Measurements from ENCODE around the gene KIRREL3. TPM values are rescaled to one million over a fixed set of nuclear protein-coding genes. Genes with fewer than 3 reads are reported as not detected.

Gene KIRREL3
- total RNA-seq, 5 donors from 2014 or later (not counting 1 experiment from before 2014, with no cell fraction given), result not detected

DNA sequence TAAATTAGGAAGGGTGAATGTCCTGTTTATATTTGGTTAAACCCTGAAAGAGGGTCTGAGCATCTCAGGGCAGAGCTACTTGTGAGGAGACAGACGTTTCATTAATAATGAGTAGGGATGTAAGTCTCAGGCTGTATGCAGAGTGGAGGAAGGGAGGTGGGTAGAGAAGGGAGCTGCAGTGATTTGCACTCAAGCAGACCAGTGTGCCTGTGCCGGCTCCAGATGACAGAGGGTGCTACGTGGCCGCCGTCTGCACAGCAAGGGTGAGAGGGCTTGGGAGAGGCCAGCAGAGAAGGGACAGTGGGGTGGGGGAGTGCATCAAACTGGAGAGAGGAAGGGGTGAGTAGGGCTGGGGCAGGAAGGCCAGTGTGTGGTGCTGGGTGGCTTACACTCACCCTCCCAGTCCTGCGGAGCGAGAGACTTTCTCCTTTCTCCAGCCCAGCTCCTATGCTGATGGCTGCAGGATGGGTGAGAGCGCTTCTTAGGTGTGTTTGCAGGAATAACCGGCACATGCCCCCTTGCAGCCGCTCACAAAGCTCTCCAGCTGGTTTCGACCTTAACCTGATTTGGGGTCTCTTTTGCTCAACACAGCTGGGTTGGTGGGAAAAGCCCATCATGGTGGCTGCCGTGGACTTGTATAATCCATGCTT lies 514.5 kb downstream of the KIRREL3 start:
- Histone ChIP-seq H3K4me3 (ENCODE audit: control insufficient read depth in 1 of 2, extremely low read depth in 1 of 2, low read length in 1 of 2) (no peak overlapping the region), H3K36me3 (ENCODE audit: control insufficient read depth in 2 of 2, extremely low read depth in 1 of 2, insufficient read depth in 1 of 2, low read length in 1 of 2) (no peaks in the 10 kb centered on the region), H3K9me3 (no peaks in the 10 kb centered on the region), H3K27me3 (replicated peaks in 1 of 2; ENCODE audit: control insufficient read depth in 2 of 2, extremely low read depth in 1 of 2, insufficient read depth in 2 of 2, low read length in 1 of 2) (peaks cover 0 to 3% of the 10 kb centered on the region in 2 experiments), H3K27ac (ENCODE audit: low read length) (no peak overlapping the region), H3K4me1 (ENCODE audit: control insufficient read depth in 1 of 2, extremely low read depth in 1 of 2, insufficient read depth in 2 of 2, low read length in 2 of 2) (no peaks in the 10 kb centered on the region)
- ChIA-PET CTCF (interaction anchor here in 1 of 2 donors (1.5 kb wide), 1 partner anchor 45 kb away, joined by 4 read pairs; no protein-coding TSS in a partner anchor), POLR2A (no interaction called here)
- no peak overlapping the region for H3K4me3 Mint-ChIP-seq
- no peak for DNase-seq
- H3K4me1 Mint-ChIP-seq, result no peaks in the 10 kb centered on the region
- no peak for ATAC-seq (replicated peaks in 1 of 4)
- H3K9me3 Mint-ChIP-seq, result no peaks in the 10 kb centered on the region
- no peaks in the 10 kb centered on the region for H3K36me3 Mint-ChIP-seq
- H3K27ac Mint-ChIP-seq, result no peak overlapping the region
- WGBS (ENCODE audit: insufficient coverage), result 78% methylated on average over 9 of the region's 12 CpGs
- no peaks in the 10 kb centered on the region for H3K27me3 Mint-ChIP-seq

- DNase-seq (no peak), ATAC-seq (replicated peaks in 1 of 4) (no peak)
- 55% methylated on average over 9 of the region's 10 CpGs for WGBS (ENCODE audit: insufficient coverage)
- Histone ChIP-seq H3K4me3 (ENCODE audit: control insufficient read depth in 1 of 2, extremely low read depth in 1 of 2, low read length in 1 of 2) (no peak overlapping the region), H3K4me1 (ENCODE audit: control insufficient read depth in 1 of 2, extremely low read depth in 1 of 2, insufficient read depth in 2 of 2, low read length in 2 of 2) (peaks cover 3 to 5% of the 10 kb centered on the region in 2 experiments), H3K27me3 (replicated peaks in 1 of 2; ENCODE audit: control insufficient read depth in 2 of 2, extremely low read depth in 1 of 2, insufficient read depth in 2 of 2, low read length in 1 of 2) (peaks cover 0 to 6% of the 10 kb centered on the region in 2 experiments), H3K36me3 (ENCODE audit: control insufficient read depth in 2 of 2, extremely low read depth in 1 of 2, insufficient read depth in 1 of 2, low read length in 1 of 2) (no peaks in the 10 kb centered on the region), H3K27ac (ENCODE audit: low read length) (no peak overlapping the region), H3K9me3 (no peaks in the 10 kb centered on the region)
- H3K27me3 Mint-ChIP-seq, result no peaks in the 10 kb centered on the region
- POLR2A ChIA-PET, result no interaction called here
- H3K27ac Mint-ChIP-seq, result no peak overlapping the region
- H3K4me1 Mint-ChIP-seq, result peaks cover 6% of the 10 kb centered on the region in 3 donors
- H3K4me3 Mint-ChIP-seq, result no peak overlapping the region
- no peaks in the 10 kb centered on the region for H3K9me3 Mint-ChIP-seq
- CTCF ChIA-PET, result interaction anchor here (0.7 to 1.5 kb wide), 3 partner anchors 44 to 542 kb away, joined by 4 to 6 read pairs (median 5); no protein-coding TSS in a partner anchor
- H3K36me3 Mint-ChIP-seq, result no peaks in the 10 kb centered on the region
Observed at GRCh38 chr11:126485021-126485792, 515.4 kb downstream of the KIRREL3 start.

- H3K4me1 ChIP-seq (ENCODE audit: control insufficient read depth in 1 of 2, extremely low read depth in 1 of 2, insufficient read depth in 2 of 2, low read length in 2 of 2), result peaks cover 4 to 5% of the 10 kb centered on the region in 2 experiments
- Mint-ChIP-seq H3K4me1 (peaks cover 6 to 8% (median 6%) of the 10 kb centered on the region in 3 donors), H3K27me3 (no peaks in the 10 kb centered on the region), H3K9me3 (no peaks in the 10 kb centered on the region), H3K27ac (no peak overlapping the region), H3K4me3 (no peak overlapping the region), H3K36me3 (no peaks in the 10 kb centered on the region)
- no peaks in the 10 kb centered on the region for H3K9me3 ChIP-seq
- no CpG with 5 or more reads among the region's 2 CpGs for WGBS (ENCODE audit: insufficient coverage)
- ATAC-seq (replicated peaks in 1 of 4), result no peak
- no peak overlapping the region for H3K27ac ChIP-seq (ENCODE audit: low read length)
- CTCF ChIA-PET, result interaction anchor here in 1 of 2 donors (1.5 kb wide), 1 partner anchor 43 kb away, joined by 4 read pairs; no protein-coding TSS in a partner anchor
- POLR2A ChIA-PET, result no interaction called here
- no peaks in the 10 kb centered on the region for H3K36me3 ChIP-seq (ENCODE audit: control insufficient read depth in 2 of 2, extremely low read depth in 1 of 2, insufficient read depth in 1 of 2, low read length in 1 of 2)
- no peak overlapping the region for H3K4me3 ChIP-seq (ENCODE audit: control insufficient read depth in 1 of 2, extremely low read depth in 1 of 2, low read length in 1 of 2)
- no peak for DNase-seq
- H3K27me3 ChIP-seq (replicated peaks in 1 of 2; ENCODE audit: control insufficient read depth in 2 of 2, extremely low read depth in 1 of 2, insufficient read depth in 2 of 2, low read length in 1 of 2), result peaks cover 0 to 6% of the 10 kb centered on the region in 2 experiments
Observed at GRCh38 chr11:126484266-126484665, 516.3 kb downstream of the KIRREL3 start.

- H3K9me3 ChIP-seq, result no peaks in the 10 kb centered on the region
Observed at GRCh38 chr11:126483621-126484195, 516.9 kb downstream of the KIRREL3 start.

GRCh38 chr11:126482586-126483108 lies 517.9 kb downstream of the KIRREL3 start:
- POLR2A ChIA-PET, result no interaction called here
- Histone ChIP-seq H3K36me3 (ENCODE audit: control insufficient read depth in 2 of 2, extremely low read depth in 1 of 2, insufficient read depth in 1 of 2, low read length in 1 of 2) (no peaks in the 10 kb centered on the region), H3K27me3 (replicated peaks in 1 of 2; ENCODE audit: control insufficient read depth in 2 of 2, extremely low read depth in 1 of 2, insufficient read depth in 2 of 2, low read length in 1 of 2) (peaks cover 0 to 9% of the 10 kb centered on the region in 2 experiments), H3K9me3 (no peaks in the 10 kb centered on the region), H3K27ac (ENCODE audit: low read length) (no peak overlapping the region), H3K4me3 (ENCODE audit: control insufficient read depth in 1 of 2, extremely low read depth in 1 of 2, low read length in 1 of 2) (no peak overlapping the region), H3K4me1 (ENCODE audit: control insufficient read depth in 1 of 2, extremely low read depth in 1 of 2, insufficient read depth in 2 of 2, low read length in 2 of 2) (peaks cover 9 to 11% of the 10 kb centered on the region in 2 experiments)
- Mint-ChIP-seq H3K36me3 (no peaks in the 10 kb centered on the region), H3K4me3 (no peak overlapping the region), H3K4me1 (peaks cover 11 to 17% (median 17%) of the 10 kb centered on the region in 3 donors), H3K9me3 (no peaks in the 10 kb centered on the region), H3K27me3 (no peaks in the 10 kb centered on the region), H3K27ac (no peak overlapping the region)
- WGBS (ENCODE audit: insufficient coverage), result 100% methylated on average over 2 of the region's 5 CpGs
- DNase-seq, result no peak
- CTCF ChIA-PET, result interaction anchor here (0.6 to 4.7 kb wide), 3 partner anchors 41 to 1417 kb away, joined by 3 to 45 read pairs (median 3); no protein-coding TSS in a partner anchor
- no peak for ATAC-seq (replicated peaks in 1 of 4)

More at GRCh38 chr11:126483621-126484195, 516.9 kb downstream of the KIRREL3 start:
- no peaks in the 10 kb centered on the region for H3K36me3 ChIP-seq (ENCODE audit: control insufficient read depth in 2 of 2, extremely low read depth in 1 of 2, insufficient read depth in 1 of 2, low read length in 1 of 2)
- Mint-ChIP-seq H3K4me1 (peaks cover 6 to 8% (median 7%) of the 10 kb centered on the region in 3 donors), H3K9me3 (no peaks in the 10 kb centered on the region), H3K27me3 (no peaks in the 10 kb centered on the region), H3K36me3 (no peaks in the 10 kb centered on the region), H3K4me3 (no peak overlapping the region), H3K27ac (no peak overlapping the region)
- 75% methylated on average over 3 of the region's 4 CpGs for WGBS (ENCODE audit: insufficient coverage)
- CTCF ChIA-PET, result interaction anchor here in 1 of 2 donors (4.7 kb wide), 1 partner anchor 42 kb away, joined by 45 read pairs; no protein-coding TSS in a partner anchor
- no peak overlapping the region for H3K27ac ChIP-seq (ENCODE audit: low read length)
- H3K4me3 ChIP-seq (ENCODE audit: control insufficient read depth in 1 of 2, extremely low read depth in 1 of 2, low read length in 1 of 2), result no peak overlapping the region
- ATAC-seq (replicated peaks in 1 of 4) (no peak), DNase-seq (no peak)
- peaks cover 4 to 5% of the 10 kb centered on the region in 2 experiments for H3K4me1 ChIP-seq (ENCODE audit: control insufficient read depth in 1 of 2, extremely low read depth in 1 of 2, insufficient read depth in 2 of 2, low read length in 2 of 2)
- peaks cover 0 to 8% of the 10 kb centered on the region in 2 experiments for H3K27me3 ChIP-seq (replicated peaks in 1 of 2; ENCODE audit: control insufficient read depth in 2 of 2, extremely low read depth in 1 of 2, insufficient read depth in 2 of 2, low read length in 1 of 2)
- POLR2A ChIA-PET, result no interaction called here

- Mint-ChIP-seq H3K27ac (no peak overlapping the region), H3K27me3 (no peaks in the 10 kb centered on the region), H3K4me3 (no peak overlapping the region), H3K4me1 (peaks cover 13 to 22% (median 20%) of the 10 kb centered on the region in 3 donors), H3K36me3 (no peaks in the 10 kb centered on the region), H3K9me3 (no peaks in the 10 kb centered on the region)
- ChIA-PET POLR2A (no interaction called here), CTCF (interaction anchor here (0.6 to 4.7 kb wide), 23 partner anchors 8 to 1012 kb away, joined by 3 to 66 read pairs (median 4); no protein-coding TSS in a partner anchor)
- DNase-seq, result no peak
- H3K4me3 ChIP-seq (ENCODE audit: control insufficient read depth in 1 of 2, extremely low read depth in 1 of 2, low read length in 1 of 2), result no peak overlapping the region
- no peaks in the 10 kb centered on the region for H3K9me3 ChIP-seq
- no peak for ATAC-seq (replicated peaks in 1 of 4)
- H3K27ac ChIP-seq (ENCODE audit: low read length), result no peak overlapping the region
- peaks cover 11 to 20% of the 10 kb centered on the region in 2 experiments for H3K4me1 ChIP-seq (ENCODE audit: control insufficient read depth in 1 of 2, extremely low read depth in 1 of 2, insufficient read depth in 2 of 2, low read length in 2 of 2)
- peaks cover 0 to 11% of the 10 kb centered on the region in 2 experiments for H3K27me3 ChIP-seq (replicated peaks in 1 of 2; ENCODE audit: control insufficient read depth in 2 of 2, extremely low read depth in 1 of 2, insufficient read depth in 2 of 2, low read length in 1 of 2)
- 74% methylated on average over 5 of the region's 5 CpGs for WGBS (ENCODE audit: insufficient coverage)
- no peaks in the 10 kb centered on the region for H3K36me3 ChIP-seq (ENCODE audit: control insufficient read depth in 2 of 2, extremely low read depth in 1 of 2, insufficient read depth in 1 of 2, low read length in 1 of 2)
Observed at GRCh38 chr11:126481303-126481680, 519.3 kb downstream of the KIRREL3 start.
